Common myeloid progenitor, CD34-positive (primary cell): Measurements from ENCODE around the gene ARHGAP32.
A peak's percentile ranks its signal among the peaks of the same experiment; 100 is the strongest.
"Not testable (repeated sequence)": the region's sequence is repeated elsewhere in the genome, so short reads cannot be mapped to it uniquely, and the experiment has no call there.

Source experiments
- CTCF ChIA-PET: fragments of 350-600 bp; sonication (Branson Sonifier 250); formaldehyde crosslinking; loops from one replicate; lab custom pipeline; 2021; ENCODE audit warnings: antibody characterized with exemption; lab: Charles Lee
- POLR2A ChIA-PET: fragments of 350-600 bp; sonication (Branson Sonifier 250); formaldehyde crosslinking; loops from one replicate; lab custom pipeline; 2021; ENCODE audit warnings: antibody characterized with exemption; lab: Charles Lee
- DNase-seq, 3 donors: peaks; one replicate each; pipeline versions ENCODE4 v3.0.0 to v3.0.0-alpha.2; 2013
- H3K27ac ChIP-seq, 2 experiments: 1 replicate in 1 of 2; 2 replicates in 1 of 2; pipeline ENCODE4 v1.7.0; 2013; ENCODE audit warnings: inconsistent platforms in 2 of 2, low read length in 2 of 2, mild to moderate bottlenecking in 2 of 2, low read depth in 1 of 2, moderate library complexity in 1 of 2; ENCODE audit not compliant: severe bottlenecking in 2 of 2, insufficient read depth in 1 of 2, poor library complexity in 1 of 2
- H3K27me3 ChIP-seq, 5 experiments: replicated peaks in 2 of 5; 1 replicate in 3 of 5; 2 replicates in 2 of 5; pipeline versions ENCODE4 v1.6.1 to v1.7.0; 2013; ENCODE audit warnings: low read length in 4 of 5, mild to moderate bottlenecking in 2 of 5, moderate library complexity in 2 of 5, inconsistent platforms in 1 of 5; ENCODE audit not compliant: insufficient read depth in 5 of 5, control insufficient read depth in 4 of 5
- H3K36me3 ChIP-seq, 4 experiments: 1 replicate in 2 of 4; 2 replicates in 2 of 4; pipeline versions ENCODE4 v1.6.1 to v1.7.0; 2013; ENCODE audit warnings: low read length in 3 of 4, control low read depth in 1 of 4, mild to moderate bottlenecking in 1 of 4; ENCODE audit not compliant: control insufficient read depth in 4 of 4, insufficient read depth in 4 of 4
- H3K4me1 ChIP-seq, 4 experiments: 1 replicate in 3 of 4; 2 replicates in 1 of 4; pipeline versions ENCODE4 v1.6.1 to v1.7.1; 2013; ENCODE audit warnings: low read length in 3 of 4, mild to moderate bottlenecking in 3 of 4, control low read depth in 1 of 4, inconsistent platforms in 1 of 4, moderate library complexity in 1 of 4; ENCODE audit not compliant: control insufficient read depth in 4 of 4, insufficient read depth in 4 of 4; ENCODE audit errors: control extremely low read depth in 1 of 4
- H3K4me3 ChIP-seq, 7 experiments: 1 replicate in 4 of 7; 2 replicates in 3 of 7; pipeline versions ENCODE4 v1.5.1 to v1.7.0; 2013; ENCODE audit warnings: mild to moderate bottlenecking in 7 of 7, low read length in 6 of 7, moderate library complexity in 6 of 7, inconsistent platforms in 2 of 7, low read depth in 2 of 7, control low read depth in 1 of 7; ENCODE audit not compliant: insufficient read depth in 4 of 7, control insufficient read depth in 1 of 7; ENCODE audit errors: extremely low read depth in 1 of 7
- H3K9me3 ChIP-seq, 5 experiments: 1 replicate in 4 of 5; 2 replicates in 1 of 5; pipeline versions ENCODE4 v1.6.1 to v1.7.1; 2013; ENCODE audit warnings: low read length in 4 of 5, mild to moderate bottlenecking in 2 of 5, inconsistent platforms in 1 of 5, low read depth in 1 of 5, moderate library complexity in 1 of 5; ENCODE audit not compliant: control insufficient read depth in 4 of 5, insufficient read depth in 2 of 5; ENCODE audit errors: control extremely low read depth in 1 of 5
- WGBS: methylation state at CpG from one replicate; pipeline ENCODE4 v1.1.5; 2013; ENCODE audit not compliant: insufficient coverage; 5-methylcytosine and 5-hydroxymethylcytosine counted together

Gene ARHGAP32

DNA sequence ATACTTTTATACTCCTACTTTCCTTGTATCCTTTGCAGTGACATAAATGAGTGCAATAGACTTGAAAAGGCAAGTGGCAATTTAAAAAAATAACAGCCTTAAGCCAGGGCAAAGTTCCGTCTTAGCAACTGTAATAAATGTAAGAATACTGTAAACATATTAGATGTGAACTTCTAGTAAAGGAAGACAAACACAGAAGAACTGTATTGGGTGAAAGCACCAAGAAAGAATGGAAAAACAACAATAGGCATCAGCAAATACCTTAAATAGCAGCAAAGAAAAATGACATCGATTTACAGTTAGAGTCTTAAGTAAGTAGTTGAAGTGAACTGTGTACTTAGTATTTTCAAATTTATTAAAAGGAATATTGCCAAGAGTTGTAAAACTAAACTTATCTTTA is 174.0 kb downstream of the ARHGAP32 start:
- POLR2A ChIA-PET = no interaction called here
- CTCF ChIA-PET = no interaction called here
- no CpG with 5 or more reads among the region's 2 CpGs for WGBS

GRCh38 chr11:129013737-129014475 is 178.2 kb downstream of the ARHGAP32 start:
- peaks cover 0 to 2% (median 0%) of the 10 kb centered on the region in 4 experiments for H3K36me3 ChIP-seq
- WGBS = no CpG with 5 or more reads among the region's 5 CpGs
- DNase-seq = no peak
- POLR2A ChIA-PET = interaction anchor here (0.5 kb wide), 1 partner anchor 985 kb away, joined by 3 read pairs; no protein-coding TSS in a partner anchor
- no peaks in the 10 kb centered on the region for H3K27me3 ChIP-seq
- no peak overlapping the region for H3K27ac ChIP-seq
- no peaks in the 10 kb centered on the region for H3K4me1 ChIP-seq
- CTCF ChIA-PET = no interaction called here
- no peak overlapping the region for H3K4me3 ChIP-seq
- no peaks in the 10 kb centered on the region for H3K9me3 ChIP-seq

More for the DNA sequence above, 174.0 kb downstream of the ARHGAP32 start:
- Histone ChIP-seq H3K9me3 (no peaks in the 10 kb centered on the region), H3K27me3 (no peaks in the 10 kb centered on the region), H3K4me1 (peaks cover 0 to 8% (median 0%) of the 10 kb centered on the region in 4 experiments), H3K4me3 (no peak overlapping the region), H3K36me3 (peaks cover 0 to 2% (median 0%) of the 10 kb centered on the region in 4 experiments), H3K27ac (no peak overlapping the region)
- DNase-seq = no peak

DNA sequence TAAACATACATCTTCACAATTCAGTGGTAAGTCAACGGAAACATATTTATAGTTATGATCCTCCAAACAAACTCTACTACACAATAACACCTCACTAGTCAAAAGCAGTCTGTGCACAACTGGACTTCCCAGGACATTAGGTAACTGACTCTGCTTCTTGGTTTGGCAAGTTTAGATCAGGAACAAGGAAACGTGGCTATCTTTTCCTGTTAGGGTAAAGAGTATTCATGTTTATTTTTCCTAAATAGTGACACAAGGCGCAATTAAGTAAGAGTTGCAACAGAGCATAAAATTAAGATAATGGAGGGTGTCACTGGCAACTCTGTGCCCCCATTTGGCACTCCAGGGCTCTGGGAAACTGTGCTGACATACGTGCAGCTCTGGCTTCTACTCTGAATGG is 179.2 kb downstream of the ARHGAP32 start:
- Histone ChIP-seq H3K27ac (no peak overlapping the region), H3K4me3 (no peak overlapping the region), H3K9me3 (no peaks in the 10 kb centered on the region), H3K36me3 (peaks cover 0 to 2% (median 0%) of the 10 kb centered on the region in 4 experiments), H3K4me1 (no peaks in the 10 kb centered on the region), H3K27me3 (no peaks in the 10 kb centered on the region)
- ChIA-PET CTCF (no interaction called here), POLR2A (no interaction called here)
- WGBS = 92% methylated on average over 4 of the region's 4 CpGs
- DNase-seq = no peak

- no peak overlapping the region for H3K27ac ChIP-seq
- CTCF ChIA-PET = no interaction called here
- peaks cover 0 to 2% (median 0%) of the 10 kb centered on the region in 4 experiments for H3K36me3 ChIP-seq
- H3K4me1 ChIP-seq = no peaks in the 10 kb centered on the region
- DNase-seq = no peak
- H3K27me3 ChIP-seq = no peaks in the 10 kb centered on the region
- POLR2A ChIA-PET = no interaction called here
- 87% methylated on average over 2 of the region's 4 CpGs for WGBS
- no peak overlapping the region for H3K4me3 ChIP-seq
- H3K9me3 ChIP-seq = peaks cover 0 to 6% (median 0%) of the 10 kb centered on the region in 5 experiments
Measured at GRCh38 chr11:129006161-129006560, 186.0 kb downstream of the ARHGAP32 start.

DNA sequence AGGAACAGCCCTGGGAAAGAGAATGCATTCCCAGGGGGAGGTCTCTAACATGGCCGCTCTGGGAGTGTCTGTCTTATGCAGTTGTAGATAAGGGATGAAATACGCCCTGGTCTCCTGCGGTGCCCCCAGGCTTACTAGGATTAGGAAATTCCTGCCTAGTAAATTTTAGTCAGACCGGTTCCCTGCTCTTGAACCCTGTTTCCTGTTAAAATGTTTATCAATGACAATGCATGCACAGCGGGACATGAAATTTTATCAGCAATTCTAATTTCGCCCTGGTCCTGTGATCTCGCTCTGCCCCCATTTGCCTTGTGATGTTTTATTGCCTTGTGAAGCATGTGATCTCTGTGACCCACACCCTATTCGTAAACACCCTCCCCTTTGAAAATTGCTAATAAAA is 193.0 kb downstream of the ARHGAP32 start:
- WGBS = 100% methylated on average over 2 of the region's 8 CpGs
- H3K4me1 ChIP-seq, H3K4me3 ChIP-seq, POLR2A ChIA-PET, H3K36me3 ChIP-seq, H3K27ac ChIP-seq, H3K27me3 ChIP-seq, CTCF ChIA-PET: not testable (repeated sequence)
- peaks cover 0 to 19% (median 6%) of the 10 kb centered on the region in 5 experiments for H3K9me3 ChIP-seq
- DNase-seq = peak in 1 of 3 donors; percentile 1

GRCh38 chr11:128988242-128988970 is 203.7 kb downstream of the ARHGAP32 start:
- Histone ChIP-seq H3K27ac (no peak overlapping the region), H3K9me3 (no peaks in the 10 kb centered on the region), H3K36me3 (no peaks in the 10 kb centered on the region), H3K4me1 (no peaks in the 10 kb centered on the region), H3K27me3 (no peaks in the 10 kb centered on the region), H3K4me3 (no peak overlapping the region)
- no peak for DNase-seq
- CTCF ChIA-PET = no interaction called here
- POLR2A ChIA-PET = no interaction called here

DNA sequence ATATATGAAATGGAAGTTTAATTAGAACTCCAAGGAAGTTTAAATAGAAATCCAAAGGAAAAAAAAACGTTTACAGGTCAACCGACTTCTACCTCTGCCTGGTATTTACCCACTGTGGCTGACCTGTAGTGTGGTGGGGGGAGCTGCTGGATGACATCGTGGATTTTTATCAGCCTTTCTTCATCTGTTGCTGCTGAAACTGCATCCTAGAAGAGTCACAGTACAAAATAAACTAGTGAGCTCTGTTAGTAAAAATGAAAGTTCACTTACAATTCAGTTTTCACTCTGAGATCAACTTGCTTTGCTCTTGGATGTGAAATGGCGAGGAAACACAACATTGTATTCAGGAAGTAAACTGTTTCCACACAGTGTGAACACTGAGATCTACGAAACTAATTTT is 206.2 kb downstream of the ARHGAP32 start:
- POLR2A ChIA-PET = no interaction called here

More for the DNA sequence above, 206.2 kb downstream of the ARHGAP32 start:
- WGBS = 87% methylated on average over 5 of the region's 5 CpGs
- CTCF ChIA-PET = no interaction called here
- DNase-seq = peak in 1 of 3 donors; percentile 2
- peaks cover 0 to 2% (median 0%) of the 10 kb centered on the region in 4 experiments for H3K36me3 ChIP-seq
- H3K27ac ChIP-seq = no peak overlapping the region
- H3K9me3 ChIP-seq = no peaks in the 10 kb centered on the region
- no peaks in the 10 kb centered on the region for H3K27me3 ChIP-seq
- H3K4me3 ChIP-seq = no peak overlapping the region
- H3K4me1 ChIP-seq = no peaks in the 10 kb centered on the region
